Activated naive CD4-positive, alpha-beta T cell treated with anti-CD3 and anti-CD28 coated beads, Interleukin-2, amount 50 U/mL, for 24 hours (primary cell): ENCODE results near the gene KIF2B.
"Not testable (repeated sequence)": the region's sequence is repeated elsewhere in the genome, so short reads cannot be mapped to it uniquely, and the experiment has no call there.

Experiments
- H3K27ac Mint-ChIP-seq: one replicate; pipeline ENCODE4 v1.8.0; 2021; ENCODE audit warnings: mild to moderate bottlenecking, mixed read lengths
- H3K27me3 Mint-ChIP-seq: one replicate; pipeline ENCODE4 v1.8.0; 2021; ENCODE audit warnings: mixed read lengths
- H3K36me3 Mint-ChIP-seq: one replicate; pipeline ENCODE4 v1.8.0; 2021; ENCODE audit warnings: mixed read lengths
- H3K4me1 Mint-ChIP-seq: one replicate; pipeline ENCODE4 v1.8.0; 2021; ENCODE audit warnings: mixed read lengths
- H3K4me3 Mint-ChIP-seq: one replicate; pipeline ENCODE4 v1.8.0; 2021; ENCODE audit warnings: mild to moderate bottlenecking, mixed read lengths
- H3K9me3 Mint-ChIP-seq: one replicate; pipeline ENCODE4 v1.8.0; 2021; ENCODE audit warnings: mixed read lengths

KIF2B gene, protein sequence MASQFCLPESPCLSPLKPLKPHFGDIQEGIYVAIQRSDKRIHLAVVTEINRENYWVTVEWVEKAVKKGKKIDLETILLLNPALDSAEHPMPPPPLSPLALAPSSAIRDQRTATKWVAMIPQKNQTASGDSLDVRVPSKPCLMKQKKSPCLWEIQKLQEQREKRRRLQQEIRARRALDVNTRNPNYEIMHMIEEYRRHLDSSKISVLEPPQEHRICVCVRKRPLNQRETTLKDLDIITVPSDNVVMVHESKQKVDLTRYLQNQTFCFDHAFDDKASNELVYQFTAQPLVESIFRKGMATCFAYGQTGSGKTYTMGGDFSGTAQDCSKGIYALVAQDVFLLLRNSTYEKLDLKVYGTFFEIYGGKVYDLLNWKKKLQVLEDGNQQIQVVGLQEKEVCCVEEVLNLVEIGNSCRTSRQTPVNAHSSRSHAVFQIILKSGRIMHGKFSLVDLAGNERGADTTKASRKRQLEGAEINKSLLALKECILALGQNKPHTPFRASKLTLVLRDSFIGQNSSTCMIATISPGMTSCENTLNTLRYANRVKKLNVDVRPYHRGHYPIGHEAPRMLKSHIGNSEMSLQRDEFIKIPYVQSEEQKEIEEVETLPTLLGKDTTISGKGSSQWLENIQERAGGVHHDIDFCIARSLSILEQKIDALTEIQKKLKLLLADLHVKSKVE

DNA sequence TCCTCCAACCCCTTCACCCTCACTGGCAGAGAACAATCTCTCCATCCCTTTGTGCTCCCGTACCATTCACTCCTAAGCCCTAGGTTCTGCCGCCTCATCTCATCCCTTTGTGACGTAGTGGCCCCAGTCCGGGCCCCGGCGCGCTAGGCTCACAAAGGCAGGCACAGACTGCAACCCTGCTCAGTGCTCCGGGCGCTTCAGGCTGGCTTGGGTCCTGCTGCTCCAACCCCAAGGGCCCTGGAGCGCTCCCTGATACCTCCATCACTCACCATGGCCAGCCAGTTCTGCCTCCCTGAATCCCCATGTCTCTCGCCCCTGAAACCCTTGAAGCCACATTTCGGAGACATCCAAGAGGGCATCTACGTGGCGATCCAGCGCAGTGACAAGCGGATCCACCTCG is at the start of gene KIF2B:
Gene KIF2B (plus strand): TSS at position 164 of the 400 bp plus-strand sequence. CDS start 107 bp downstream, at position 271.
- H3K4me1 Mint-ChIP-seq: no peaks in the 10 kb centered on the region
- no peaks in the 10 kb centered on the region for H3K36me3 Mint-ChIP-seq
- H3K4me3 Mint-ChIP-seq: no peak within 1 kb of the TSS
- no peak within 1 kb of the TSS for H3K27ac Mint-ChIP-seq
- no peaks in the 10 kb centered on the region for H3K9me3 Mint-ChIP-seq
- no peaks in the 10 kb centered on the region for H3K27me3 Mint-ChIP-seq

DNA sequence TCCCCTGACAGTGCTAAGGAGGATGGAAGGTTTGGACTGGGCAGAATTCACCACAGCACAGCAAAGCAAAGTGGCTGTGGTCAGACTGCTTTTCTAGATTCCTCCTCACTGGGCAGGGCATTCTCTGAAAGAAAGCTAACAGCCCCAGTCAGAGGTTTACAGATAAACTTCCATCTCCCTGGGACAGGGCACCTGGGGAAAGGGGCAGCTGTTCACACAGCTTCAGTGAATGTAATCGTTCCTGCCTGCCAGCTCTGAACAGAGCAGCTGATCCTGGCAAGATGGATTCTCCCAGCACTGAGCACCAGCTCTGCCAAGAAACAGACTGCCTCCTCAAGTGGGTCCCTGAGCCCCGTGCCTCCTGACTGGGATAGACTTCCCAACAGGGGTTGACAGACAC is 42.4 kb upstream of the KIF2B start:
- no peak overlapping the region for H3K27ac Mint-ChIP-seq
- H3K4me1 Mint-ChIP-seq: no peaks in the 10 kb centered on the region
- H3K27me3 Mint-ChIP-seq: no peaks in the 10 kb centered on the region
- H3K4me3 Mint-ChIP-seq: no peak overlapping the region
- H3K9me3 Mint-ChIP-seq: peaks cover 14% of the 10 kb centered on the region
- H3K36me3 Mint-ChIP-seq: no peaks in the 10 kb centered on the region

- no peaks in the 10 kb centered on the region for H3K36me3 Mint-ChIP-seq
- no peaks in the 10 kb centered on the region for H3K9me3 Mint-ChIP-seq
- no peaks in the 10 kb centered on the region for H3K4me1 Mint-ChIP-seq
- H3K27ac Mint-ChIP-seq: no peak overlapping the region
- H3K27me3 Mint-ChIP-seq: no peaks in the 10 kb centered on the region
- H3K4me3 Mint-ChIP-seq: no peak overlapping the region
Measured at GRCh38 chr17:53791551-53791950, 31.2 kb upstream of the KIF2B start.

DNA sequence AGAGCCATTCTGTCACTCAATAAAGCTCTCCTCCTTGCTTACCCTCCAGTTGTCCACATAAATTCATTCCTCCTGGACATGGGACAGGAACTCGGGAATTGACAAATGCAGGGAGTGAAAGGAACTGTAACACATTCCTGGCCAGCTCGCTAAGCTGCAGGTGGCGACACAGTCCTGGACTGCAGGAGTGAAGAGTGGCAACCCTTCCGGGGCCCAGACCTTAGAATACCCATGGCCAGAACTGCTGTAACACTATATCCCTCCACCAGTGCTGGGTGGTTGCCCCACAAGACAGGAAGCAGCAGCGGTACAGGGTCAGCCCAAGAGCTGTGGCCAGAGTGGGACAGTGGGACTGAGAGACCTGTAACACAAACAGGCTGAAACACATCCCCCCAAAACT is 30.3 kb upstream of the KIF2B start:
- no peaks in the 10 kb centered on the region for H3K4me1 Mint-ChIP-seq
- H3K27me3 Mint-ChIP-seq: no peaks in the 10 kb centered on the region
- H3K9me3 Mint-ChIP-seq: no peaks in the 10 kb centered on the region
- H3K36me3 Mint-ChIP-seq: no peaks in the 10 kb centered on the region
- H3K4me3 Mint-ChIP-seq: no peak overlapping the region
- H3K27ac Mint-ChIP-seq: no peak overlapping the region

DNA sequence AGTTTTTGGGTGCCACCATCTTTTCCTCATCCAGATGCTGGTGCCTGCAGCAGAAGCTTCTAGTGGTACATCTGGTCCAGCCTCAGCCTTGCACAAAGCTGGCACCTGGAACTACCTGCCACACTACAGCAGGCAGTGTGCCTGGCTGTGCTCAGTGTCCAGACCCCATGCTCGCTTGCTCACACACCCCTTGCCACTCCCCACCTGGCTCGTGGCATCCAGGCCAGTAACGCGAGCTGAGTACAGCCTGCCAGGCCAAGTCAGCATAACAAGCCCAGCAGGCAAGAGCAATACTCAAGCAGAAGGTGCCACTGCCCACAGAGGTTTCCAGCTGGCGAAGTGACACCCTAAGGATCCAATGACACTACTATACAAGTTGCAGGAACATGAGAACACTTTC is 29.7 kb upstream of the KIF2B start:
- no peaks in the 10 kb centered on the region for H3K4me1 Mint-ChIP-seq
- no peaks in the 10 kb centered on the region for H3K27me3 Mint-ChIP-seq
- H3K4me3 Mint-ChIP-seq: no peak overlapping the region
- H3K9me3 Mint-ChIP-seq: no peaks in the 10 kb centered on the region
- H3K27ac Mint-ChIP-seq: no peak overlapping the region
- no peaks in the 10 kb centered on the region for H3K36me3 Mint-ChIP-seq

- Mint-ChIP-seq H3K36me3 (no peaks in the 10 kb centered on the region), H3K9me3 (no peaks in the 10 kb centered on the region), H3K4me1 (no peaks in the 10 kb centered on the region), H3K4me3 (no peak overlapping the region), H3K27me3 (no peaks in the 10 kb centered on the region), H3K27ac (no peak overlapping the region)
Measured at GRCh38 chr17:53794875-53795274, 27.9 kb upstream of the KIF2B start.

DNA sequence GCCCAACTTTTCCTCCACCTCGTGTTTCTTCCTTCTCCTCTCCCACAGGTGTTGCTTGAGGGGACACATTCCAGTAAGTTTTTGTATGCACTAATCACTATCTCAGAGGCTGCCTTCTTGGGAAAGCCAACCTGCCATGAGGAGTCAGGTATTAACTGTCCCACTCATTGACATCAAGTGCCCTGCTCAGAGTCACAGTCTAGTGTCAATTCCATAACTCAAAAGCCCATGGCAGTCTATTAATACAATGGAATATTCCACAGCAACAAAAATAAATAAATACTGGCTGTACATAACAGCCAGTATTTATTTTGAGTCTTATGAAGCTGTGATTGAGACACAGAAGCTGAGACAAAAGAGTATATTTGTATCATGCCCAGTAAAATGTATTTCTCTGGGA is 26.1 kb upstream of the KIF2B start:
- Mint-ChIP-seq H3K4me1 (no peaks in the 10 kb centered on the region), H3K9me3 (no peaks in the 10 kb centered on the region), H3K36me3 (no peaks in the 10 kb centered on the region), H3K27me3 (no peaks in the 10 kb centered on the region), H3K4me3 (no peak overlapping the region), H3K27ac (no peak overlapping the region)

- no peak overlapping the region for H3K27ac Mint-ChIP-seq
- H3K36me3 Mint-ChIP-seq: no peaks in the 10 kb centered on the region
- no peaks in the 10 kb centered on the region for H3K9me3 Mint-ChIP-seq
- no peaks in the 10 kb centered on the region for H3K27me3 Mint-ChIP-seq
- H3K4me1 Mint-ChIP-seq: no peaks in the 10 kb centered on the region
- no peak overlapping the region for H3K4me3 Mint-ChIP-seq
Measured at GRCh38 chr17:53797501-53797900, 25.2 kb upstream of the KIF2B start.

DNA sequence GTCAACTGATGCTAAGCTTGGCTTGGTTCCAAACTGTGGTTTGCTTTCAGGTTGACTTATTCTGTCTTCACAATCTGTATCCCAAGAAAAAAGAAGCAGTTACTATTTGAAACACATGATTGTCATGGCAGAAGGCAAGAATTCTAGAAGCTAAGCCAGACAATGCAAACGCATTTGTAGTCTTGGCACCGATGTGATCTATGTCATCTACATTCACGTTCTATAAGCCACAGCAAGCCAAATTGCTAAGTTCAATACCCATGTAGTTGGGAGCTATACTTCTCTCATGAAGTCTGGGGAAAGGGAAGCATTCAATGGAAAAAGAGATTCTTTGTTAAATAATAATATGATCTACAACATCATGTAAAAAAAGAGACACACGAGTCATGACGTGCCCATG is 18.3 kb upstream of the KIF2B start:
- H3K4me3 Mint-ChIP-seq: no peak overlapping the region
- no peaks in the 10 kb centered on the region for H3K36me3 Mint-ChIP-seq
- no peaks in the 10 kb centered on the region for H3K9me3 Mint-ChIP-seq
- H3K27me3 Mint-ChIP-seq: no peaks in the 10 kb centered on the region
- no peaks in the 10 kb centered on the region for H3K4me1 Mint-ChIP-seq
- no peak overlapping the region for H3K27ac Mint-ChIP-seq

DNA sequence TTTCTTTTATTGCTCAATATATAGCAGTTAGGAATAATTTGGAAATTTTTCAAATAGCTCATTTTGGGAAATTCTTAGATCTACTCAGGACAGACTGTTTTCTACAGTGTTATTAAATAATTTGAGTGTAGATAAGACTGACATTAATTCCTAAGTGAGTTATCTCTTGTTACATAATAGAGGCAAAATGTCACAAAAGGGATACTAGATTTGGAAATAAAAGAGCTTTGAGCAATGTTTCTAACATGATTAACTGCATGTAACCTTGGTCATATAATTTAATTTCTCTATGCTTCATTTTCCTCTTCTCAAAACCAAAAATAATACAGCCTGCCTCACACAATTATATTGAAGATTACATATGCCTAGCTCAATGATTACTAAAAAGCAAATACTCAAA is 16.3 kb upstream of the KIF2B start:
- no peaks in the 10 kb centered on the region for H3K9me3 Mint-ChIP-seq
- no peak overlapping the region for H3K4me3 Mint-ChIP-seq
- no peak overlapping the region for H3K27ac Mint-ChIP-seq

DNA sequence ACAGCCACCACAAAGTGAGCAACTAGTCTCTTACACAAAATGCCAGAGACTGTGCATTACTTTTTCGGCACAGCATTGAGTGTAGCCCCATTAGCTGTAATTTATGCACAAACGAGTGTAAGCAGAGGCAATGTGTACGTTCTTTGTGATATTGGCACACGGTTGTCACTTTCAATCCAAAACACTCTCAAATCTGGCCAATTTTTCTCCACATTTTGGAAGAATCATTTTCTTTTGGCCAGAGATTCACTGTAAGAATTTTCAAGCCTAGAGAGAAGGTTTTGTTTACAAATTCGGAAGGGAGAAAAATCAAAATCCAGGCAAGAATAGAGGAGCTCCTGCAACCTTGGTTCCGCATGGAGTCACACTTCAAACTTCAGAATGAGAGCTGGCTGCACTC is 15.4 kb upstream of the KIF2B start:
- Mint-ChIP-seq H3K27me3 (no peaks in the 10 kb centered on the region), H3K4me3 (no peak overlapping the region), H3K9me3 (no peaks in the 10 kb centered on the region), H3K27ac (no peak overlapping the region), H3K36me3 (no peaks in the 10 kb centered on the region), H3K4me1 (no peaks in the 10 kb centered on the region)

More for the DNA sequence above, 16.3 kb upstream of the KIF2B start:
- Mint-ChIP-seq H3K4me1 (no peaks in the 10 kb centered on the region), H3K27me3 (no peaks in the 10 kb centered on the region), H3K36me3 (no peaks in the 10 kb centered on the region)

GRCh38 chr17:53818271-53818670 is 4.5 kb upstream of the KIF2B start:
- no peak overlapping the region for H3K27ac Mint-ChIP-seq
- H3K9me3 Mint-ChIP-seq: no peaks in the 10 kb centered on the region
- H3K27me3 Mint-ChIP-seq: no peaks in the 10 kb centered on the region
- H3K4me3 Mint-ChIP-seq: no peak overlapping the region
- no peaks in the 10 kb centered on the region for H3K4me1 Mint-ChIP-seq
- no peaks in the 10 kb centered on the region for H3K36me3 Mint-ChIP-seq

- H3K4me3 Mint-ChIP-seq: no peak overlapping the region
- H3K9me3 Mint-ChIP-seq: no peaks in the 10 kb centered on the region
- no peaks in the 10 kb centered on the region for H3K4me1 Mint-ChIP-seq
- H3K27me3 Mint-ChIP-seq: no peaks in the 10 kb centered on the region
- H3K36me3 Mint-ChIP-seq: no peaks in the 10 kb centered on the region
- no peak overlapping the region for H3K27ac Mint-ChIP-seq
Measured at GRCh38 chr17:53818929-53819328, 3.8 kb upstream of the KIF2B start.

GRCh38 chr17:53819956-53820355 is 2.8 kb upstream of the KIF2B start:
- Mint-ChIP-seq H3K9me3 (no peaks in the 10 kb centered on the region), H3K27ac (no peak overlapping the region), H3K4me1 (no peaks in the 10 kb centered on the region), H3K4me3 (no peak overlapping the region), H3K27me3 (no peaks in the 10 kb centered on the region), H3K36me3 (no peaks in the 10 kb centered on the region)

DNA sequence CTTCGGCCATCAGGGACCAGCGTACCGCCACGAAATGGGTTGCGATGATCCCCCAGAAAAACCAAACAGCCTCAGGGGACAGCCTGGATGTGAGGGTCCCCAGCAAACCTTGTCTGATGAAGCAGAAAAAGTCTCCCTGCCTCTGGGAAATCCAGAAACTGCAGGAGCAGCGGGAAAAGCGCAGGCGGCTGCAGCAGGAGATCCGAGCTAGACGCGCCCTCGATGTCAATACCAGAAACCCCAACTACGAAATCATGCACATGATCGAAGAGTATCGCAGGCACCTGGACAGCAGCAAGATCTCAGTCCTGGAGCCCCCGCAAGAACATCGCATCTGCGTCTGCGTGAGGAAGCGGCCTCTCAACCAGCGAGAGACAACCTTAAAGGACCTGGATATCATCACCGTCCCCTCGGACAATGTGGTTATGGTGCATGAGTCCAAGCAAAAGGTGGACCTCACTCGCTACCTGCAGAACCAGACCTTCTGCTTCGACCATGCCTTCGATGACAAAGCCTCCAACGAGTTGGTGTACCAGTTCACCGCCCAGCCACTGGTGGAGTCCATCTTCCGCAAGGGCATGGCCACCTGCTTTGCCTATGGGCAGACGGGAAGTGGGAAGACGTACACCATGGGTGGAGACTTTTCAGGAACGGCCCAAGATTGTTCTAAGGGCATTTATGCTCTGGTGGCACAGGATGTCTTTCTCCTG is 769 bp downstream of the KIF2B start:
- Mint-ChIP-seq H3K27ac (no peak overlapping the region), H3K9me3 (no peaks in the 10 kb centered on the region), H3K27me3 (no peaks in the 10 kb centered on the region), H3K36me3 (no peaks in the 10 kb centered on the region), H3K4me1 (no peaks in the 10 kb centered on the region), H3K4me3 (no peak overlapping the region)

- H3K36me3 Mint-ChIP-seq, H3K4me3 Mint-ChIP-seq, H3K4me1 Mint-ChIP-seq, H3K27me3 Mint-ChIP-seq, H3K27ac Mint-ChIP-seq: not testable (repeated sequence)
- H3K9me3 Mint-ChIP-seq: peaks cover 18% of the 10 kb centered on the region
Measured at GRCh38 chr17:53834771-53835170, 12.0 kb downstream of the KIF2B start.
